SU-DHL-6 (cell line): Measurements from ENCODE around the gene CECR2.

Experiments
- EZH2phosphoT487 ChIP-seq: fragments of 200-600 bp; sonication (generic), shearing (Covaris generic); conservative IDR thresholded peaks from 2 replicates; pipeline ENCODE4 v1.6.1; 2018; ENCODE audit warnings: mild to moderate bottlenecking, antibody characterized with exemption, low read length, moderate library complexity, mixed read lengths
- TF ChIP-seq, protein P1 (sequence below): fragments of 200-600 bp; sonication (generic); IDR thresholded peaks from one replicate; pipeline ENCODE4 v1.5.1; 2017; ENCODE audit warnings: antibody characterized with exemption, mild to moderate bottlenecking, low read length, moderate library complexity; ENCODE audit not compliant: insufficient read depth, poor library complexity, severe bottlenecking

- TF ChIP-seq, protein P1, sequence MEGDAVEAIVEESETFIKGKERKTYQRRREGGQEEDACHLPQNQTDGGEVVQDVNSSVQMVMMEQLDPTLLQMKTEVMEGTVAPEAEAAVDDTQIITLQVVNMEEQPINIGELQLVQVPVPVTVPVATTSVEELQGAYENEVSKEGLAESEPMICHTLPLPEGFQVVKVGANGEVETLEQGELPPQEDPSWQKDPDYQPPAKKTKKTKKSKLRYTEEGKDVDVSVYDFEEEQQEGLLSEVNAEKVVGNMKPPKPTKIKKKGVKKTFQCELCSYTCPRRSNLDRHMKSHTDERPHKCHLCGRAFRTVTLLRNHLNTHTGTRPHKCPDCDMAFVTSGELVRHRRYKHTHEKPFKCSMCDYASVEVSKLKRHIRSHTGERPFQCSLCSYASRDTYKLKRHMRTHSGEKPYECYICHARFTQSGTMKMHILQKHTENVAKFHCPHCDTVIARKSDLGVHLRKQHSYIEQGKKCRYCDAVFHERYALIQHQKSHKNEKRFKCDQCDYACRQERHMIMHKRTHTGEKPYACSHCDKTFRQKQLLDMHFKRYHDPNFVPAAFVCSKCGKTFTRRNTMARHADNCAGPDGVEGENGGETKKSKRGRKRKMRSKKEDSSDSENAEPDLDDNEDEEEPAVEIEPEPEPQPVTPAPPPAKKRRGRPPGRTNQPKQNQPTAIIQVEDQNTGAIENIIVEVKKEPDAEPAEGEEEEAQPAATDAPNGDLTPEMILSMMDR = no peak
- TF ChIP-seq EZH2phosphoT487 = no peak
These were observed 114.6 kb downstream of the CECR2 start for GRCh38 chr22:17483688-17484372.
